HCT116 (cell line): Measurements from ENCODE around the gene SOAT2. TPM values are rescaled to one million over a fixed set of nuclear protein-coding genes. Genes with fewer than 3 reads are reported as not detected.
A peak's percentile ranks its signal among the peaks of the same experiment; 100 is the strongest.

Source experiments
- ATAC-seq: fragments of 200-7000 bp; cut with Tn5 transposase; 2 replicates; pipeline ENCODE4 v1.9.1; 2020; ENCODE audit warnings: mild to moderate bottlenecking, moderate library complexity
- BruUV-seq: library from RNA; stranded (reverse); fragments of 400-500 nt; replicated peaks from 2 replicates; lab custom pipeline; 2021; lab: Mats Ljungman, UMichigan
- CTCF ChIA-PET: fragments of 300-600 bp; sonication (Branson Sonifier 250); formaldehyde crosslinking; loops from one replicate; lab custom pipeline; 2021; ENCODE audit warnings: antibody characterized with exemption; lab: Charles Lee
- POLR2A ChIA-PET: fragments of 300-600, 350-600 bp; sonication (Branson Sonifier 250); formaldehyde crosslinking; loops from one replicate; lab custom pipeline; 2021; ENCODE audit warnings: antibody characterized with exemption; lab: Charles Lee
- RAD21 ChIA-PET, 2 experiments: fragments of 300-600 bp; sonication (Branson Sonifier 250); formaldehyde crosslinking; loops; one replicate each; lab custom pipeline; 2023; ENCODE audit warnings: low total read pairs in 2 of 2; ENCODE audit not compliant: uncharacterized antibody in 2 of 2, unreplicated experiment in 2 of 2, low non-redundant PET in 1 of 2; lab: Charles Lee
- DNase-seq: peaks from one replicate; pipeline ENCODE4 v3.0.0-alpha.2; 2010; ENCODE audit warnings: low read depth, low spot score
- H2AFZ ChIP-seq: fragments of 200-600 bp; shearing (Covaris generic), sonication (generic); 2 replicates; pipeline ENCODE4 v1.6.1; 2017; ENCODE audit warnings: low read depth, mixed run types, mixed read lengths, antibody characterized with exemption, low read length; ENCODE audit not compliant: poor library complexity, severe bottlenecking
- H3K27ac ChIP-seq: 2 replicates; pipeline ENCODE4 v1.5.1; 2012; ENCODE audit warnings: low read depth, low read length
- H3K27me3 ChIP-seq: fragments of 200-600 bp; sonication (generic); 2 replicates; pipeline ENCODE4 v1.6.1; 2016; ENCODE audit warnings: mixed run types, low read length, mixed read lengths; ENCODE audit not compliant: insufficient read depth
- H3K36me3 ChIP-seq, 2 experiments: fragments of 200-500 bp in 1 of 2; fragments of 200-600 bp in 1 of 2; sonication (Bioruptor generic) in 1 of 2; sonication (generic) in 1 of 2; 2 replicates each; pipeline versions ENCODE4 v1.5.1 to v1.6.1; 2014 to 2016; ENCODE audit warnings: low read length in 2 of 2, inconsistent platforms in 1 of 2, mixed read lengths in 1 of 2, mixed run types in 1 of 2; ENCODE audit not compliant: insufficient read depth in 2 of 2, control insufficient read depth in 1 of 2
- H3K4me1 ChIP-seq, 2 experiments: fragments of 200-600 bp in 1 of 2; sonication (generic) in 1 of 2; 2 replicates each; pipeline versions ENCODE4 v1.5.1 to v1.6.1; 2012 to 2017; ENCODE audit warnings: low read length in 2 of 2, inconsistent platforms in 1 of 2, mild to moderate bottlenecking in 1 of 2, mixed read lengths in 1 of 2, mixed run types in 1 of 2, moderate library complexity in 1 of 2; ENCODE audit not compliant: insufficient read depth in 2 of 2, control insufficient read depth in 1 of 2
- H3K4me2 ChIP-seq: fragments of 200-600 bp; sonication (generic); 2 replicates; pipeline ENCODE4 v1.6.1; 2017; ENCODE audit warnings: mixed run types, low read length, mixed read lengths
- H3K4me3 ChIP-seq, 2 experiments: fragments of 200-600 bp in 1 of 2; sonication (generic) in 1 of 2; replicated peaks in 1 of 2; 2 replicates each; pipeline ENCODE4 v1.5.1; 2011 to 2016; ENCODE audit warnings: low read length in 2 of 2, control low read depth in 1 of 2, low read depth in 1 of 2, mild to moderate bottlenecking in 1 of 2, mixed read lengths in 1 of 2, mixed run types in 1 of 2
- H3K79me2 ChIP-seq: fragments of 200-600 bp; sonication (generic); 2 replicates; pipeline ENCODE4 v1.6.1; 2017; ENCODE audit warnings: mild to moderate bottlenecking, mixed run types, low read length, moderate library complexity, mixed read lengths; ENCODE audit not compliant: insufficient read depth
- H3K9ac ChIP-seq: fragments of 200-600 bp; sonication (generic); 2 replicates; pipeline ENCODE4 v1.6.1; 2016; ENCODE audit warnings: low read length, mixed read lengths
- H3K9me2 ChIP-seq: fragments of 200-600 bp; sonication (generic), shearing (Covaris generic); 2 replicates; pipeline ENCODE4 v1.6.1; 2017; ENCODE audit warnings: mixed run types, mild to moderate bottlenecking, moderate library complexity; ENCODE audit not compliant: insufficient read depth
- H3K9me3 ChIP-seq, 2 experiments: fragments of 200-500 bp in 1 of 2; fragments of 200-600 bp in 1 of 2; sonication (Bioruptor generic) in 1 of 2; sonication (generic) in 1 of 2; 2 replicates each; pipeline ENCODE4 v1.6.1; 2014 to 2017; ENCODE audit warnings: low read length in 2 of 2, mixed read lengths in 2 of 2, inconsistent platforms in 1 of 2, low read depth in 1 of 2, mild to moderate bottlenecking in 1 of 2, mixed run types in 1 of 2, moderate library complexity in 1 of 2; ENCODE audit not compliant: control insufficient read depth in 1 of 2, insufficient read depth in 1 of 2
- H4K20me1 ChIP-seq: fragments of 200-600 bp; sonication (generic), shearing (Covaris generic); 2 replicates; pipeline ENCODE4 v1.6.1; 2017; ENCODE audit warnings: mixed run types, mild to moderate bottlenecking, moderate library complexity; ENCODE audit not compliant: insufficient read depth
- CEBPB ChIP-seq: IDR thresholded peaks from 2 replicates; pipeline ENCODE4 v1.6.1; 2012; ENCODE audit warnings: low read depth
- ELF1 ChIP-seq: IDR thresholded peaks from 2 replicates; pipeline ENCODE4 v1.6.1; 2012; ENCODE audit warnings: low read depth, borderline replicate concordance
- EZH2 ChIP-seq: fragments of 200-600 bp; sonication (generic); IDR thresholded peaks from 2 replicates; pipeline ENCODE4 v1.6.1; 2017; ENCODE audit warnings: antibody characterized with exemption, mixed run types
- FOSL1 ChIP-seq: IDR thresholded peaks from 2 replicates; pipeline ENCODE4 v1.6.1; 2012; ENCODE audit warnings: low read depth
- POLR2A ChIP-seq: IDR thresholded peaks from 2 replicates; pipeline ENCODE4 v1.7.0; 2011; ENCODE audit warnings: borderline replicate concordance; ENCODE audit not compliant: insufficient read depth, insufficient read length; ENCODE audit errors: extremely low read depth
- POLR2AphosphoS5 ChIP-seq: IDR thresholded peaks from 2 replicates; pipeline ENCODE4 v1.6.1; 2011; ENCODE audit warnings: mild to moderate bottlenecking, low read depth, low read length, moderate library complexity
- RAD21 ChIP-seq: IDR thresholded peaks from 2 replicates; pipeline ENCODE4 v1.6.1; 2012; ENCODE audit warnings: low read depth, mild to moderate bottlenecking
- SIN3A ChIP-seq: IDR thresholded peaks from 2 replicates; pipeline ENCODE4 v1.6.1; 2012; ENCODE audit warnings: low read depth
- SP1 ChIP-seq: IDR thresholded peaks from 2 replicates; pipeline ENCODE4 v1.6.1; 2012; ENCODE audit warnings: low read depth
- SRF ChIP-seq: IDR thresholded peaks from 2 replicates; pipeline ENCODE4 v1.6.1; 2012; ENCODE audit warnings: low read depth
- TCF7L2 ChIP-seq: IDR thresholded peaks from 2 replicates; pipeline ENCODE4 v1.7.0; 2011; ENCODE audit warnings: borderline replicate concordance, inconsistent platforms; ENCODE audit not compliant: insufficient read depth, insufficient read length; ENCODE audit errors: extremely low read depth
- YY1 ChIP-seq: IDR thresholded peaks from 2 replicates; pipeline ENCODE4 v1.6.1; 2011; ENCODE audit warnings: low read length, low read depth, moderate library complexity, mild to moderate bottlenecking; ENCODE audit not compliant: insufficient replicate concordance; ENCODE audit errors: extremely low read depth
- ZFX ChIP-seq: fragments of 450-650 bp; IDR thresholded peaks from 2 replicates; pipeline ENCODE4 v1.6.1; 2017
- ZNF274 ChIP-seq: fragments of 200-500 bp; sonication (Bioruptor generic); IDR thresholded peaks from 2 replicates; pipeline ENCODE4 v1.6.1; 2014; ENCODE audit warnings: mild to moderate bottlenecking, low read depth, low read length, inconsistent platforms
- intact Hi-C: fragments of 100-400 bp; cut with micrococcal nuclease; formaldehyde crosslinking; loops from 2 replicates; pipeline ENCODE4 v1.10.0; 2022
- total RNA-seq: library from RNA; stranded (reverse); gene quantifications from one replicate; pipeline ENCODE4 v1.2.1, GENCODE V29; 2021; ENCODE audit not compliant: unreplicated experiment
- TF ChIP-seq, protein P1 (sequence below): IDR thresholded peaks from 2 replicates; pipeline ENCODE4 v1.6.1; 2012; ENCODE audit warnings: low read depth
- TF ChIP-seq, protein P2 (sequence below): IDR thresholded peaks from 2 replicates; pipeline ENCODE4 v1.6.1; 2011; ENCODE audit warnings: mild to moderate bottlenecking, low read length, moderate library complexity; ENCODE audit not compliant: insufficient replicate concordance; ENCODE audit errors: extremely low read depth
- TF ChIP-seq, protein P3 (sequence below): IDR thresholded peaks from 2 replicates; pipeline ENCODE4 v1.6.1; 2012
- TF ChIP-seq, protein P4 (sequence below), 3 experiments: fragments of 200-600 bp in 1 of 3; sonication (generic) in 1 of 3; IDR thresholded peaks in 2 of 3; conservative IDR thresholded peaks in 1 of 3; 2 replicates each; pipeline ENCODE4 v1.5.1; 2012 to 2017; ENCODE audit warnings: low read depth in 2 of 3, low read length in 2 of 3, antibody characterized with exemption in 1 of 3, borderline replicate concordance in 1 of 3, control low read depth in 1 of 3, mild to moderate bottlenecking in 1 of 3, mixed read lengths in 1 of 3, mixed run types in 1 of 3, moderate library complexity in 1 of 3; ENCODE audit not compliant: insufficient read depth in 1 of 3

SOAT2 gene
- total RNA-seq, 1 experiment from 2014 or later: 0.17 TPM

DNA sequence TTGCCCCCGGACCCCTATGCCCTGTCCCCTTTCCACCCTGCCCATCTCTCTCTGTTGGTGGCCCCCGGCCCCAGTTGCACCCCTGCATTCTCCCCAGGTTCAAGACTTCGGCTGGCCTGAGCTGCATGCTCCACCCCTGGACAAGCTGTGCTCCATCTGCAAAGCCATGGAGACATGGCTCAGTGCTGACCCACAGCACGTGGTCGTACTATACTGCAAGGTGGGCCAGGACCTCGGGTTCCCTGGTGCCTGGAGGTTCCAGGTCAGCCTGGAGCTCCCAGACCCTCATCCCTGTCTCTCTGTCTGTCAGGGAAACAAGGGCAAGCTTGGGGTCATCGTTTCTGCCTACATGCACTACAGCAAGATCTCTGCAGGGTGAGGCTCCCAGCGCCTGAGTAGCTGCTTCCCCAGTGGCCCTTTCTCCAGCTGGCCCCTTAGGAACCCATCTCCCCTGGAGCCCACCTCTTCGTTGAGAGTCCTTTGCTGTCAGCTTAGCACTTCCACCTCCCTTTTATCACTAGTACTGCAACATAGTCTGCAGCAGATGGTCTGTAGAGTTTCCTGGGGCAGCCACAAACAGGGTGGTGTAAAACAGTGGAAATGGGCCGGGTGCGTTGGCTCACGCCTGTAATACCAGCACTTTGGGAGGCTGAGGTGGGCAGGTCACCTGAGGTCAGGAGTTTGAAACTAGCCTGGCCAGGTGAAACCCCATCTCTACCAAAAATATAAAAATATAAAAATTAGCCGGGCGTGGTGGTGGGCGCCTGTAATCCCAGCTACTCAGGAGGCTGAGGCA, 47.6 kb upstream of the SOAT2 start:
- Histone ChIP-seq H3K36me3 (no peaks in the 10 kb centered on the region), H3K27me3 (no peaks in the 10 kb centered on the region), H3K9me2 (no peaks in the 10 kb centered on the region), H4K20me1 (no peaks in the 10 kb centered on the region), H3K4me3 (no peak overlapping the region), H3K27ac (no peak overlapping the region), H3K79me2 (peaks cover 16% of the 10 kb centered on the region; the same call in 1 of the 2 replicates), H2AFZ (no peak overlapping the region), H3K9ac (no peak overlapping the region), H3K9me3 (no peaks in the 10 kb centered on the region), H3K4me1 (peaks cover 31 to 46% of the 10 kb centered on the region in 2 experiments), H3K4me2 (peak overlapping the region; percentile 97; the same call in 1 of the 2 replicates)
- ChIA-PET RAD21 (interaction anchor here in 1 of 2 experiments (1.9 kb wide), 1 partner anchor 10 kb away, joined by 9 read pairs; no protein-coding TSS in a partner anchor), POLR2A (interaction anchor here (0.9 to 2.4 kb wide), 3 partner anchors 8 to 50 kb away, joined by 3 to 14 read pairs (median 4); partner anchors contain the start of gene EIF4B), CTCF (interaction anchor here (2.4 to 3.5 kb wide), 2 partner anchors 10 to 171 kb away, joined by 5 to 36 read pairs; no protein-coding TSS in a partner anchor)
- ATAC-seq (no peak), DNase-seq (no peak)
- intact Hi-C loops: no loop called here
- BruUV-seq: no TSS peak
- TF ChIP-seq SP1 (no peak), TCF7L2 (no peak), YY1 (no peak), EZH2 (no peak), ZFX (no peak), CEBPB (no peak), POLR2A (no peak), POLR2AphosphoS5 (no peak), SIN3A (no peak), ELF1 (no peak), SRF (no peak), RAD21 (no peak), FOSL1 (no peak), ZNF274 (no peak)
- TF ChIP-seq, protein P1, sequence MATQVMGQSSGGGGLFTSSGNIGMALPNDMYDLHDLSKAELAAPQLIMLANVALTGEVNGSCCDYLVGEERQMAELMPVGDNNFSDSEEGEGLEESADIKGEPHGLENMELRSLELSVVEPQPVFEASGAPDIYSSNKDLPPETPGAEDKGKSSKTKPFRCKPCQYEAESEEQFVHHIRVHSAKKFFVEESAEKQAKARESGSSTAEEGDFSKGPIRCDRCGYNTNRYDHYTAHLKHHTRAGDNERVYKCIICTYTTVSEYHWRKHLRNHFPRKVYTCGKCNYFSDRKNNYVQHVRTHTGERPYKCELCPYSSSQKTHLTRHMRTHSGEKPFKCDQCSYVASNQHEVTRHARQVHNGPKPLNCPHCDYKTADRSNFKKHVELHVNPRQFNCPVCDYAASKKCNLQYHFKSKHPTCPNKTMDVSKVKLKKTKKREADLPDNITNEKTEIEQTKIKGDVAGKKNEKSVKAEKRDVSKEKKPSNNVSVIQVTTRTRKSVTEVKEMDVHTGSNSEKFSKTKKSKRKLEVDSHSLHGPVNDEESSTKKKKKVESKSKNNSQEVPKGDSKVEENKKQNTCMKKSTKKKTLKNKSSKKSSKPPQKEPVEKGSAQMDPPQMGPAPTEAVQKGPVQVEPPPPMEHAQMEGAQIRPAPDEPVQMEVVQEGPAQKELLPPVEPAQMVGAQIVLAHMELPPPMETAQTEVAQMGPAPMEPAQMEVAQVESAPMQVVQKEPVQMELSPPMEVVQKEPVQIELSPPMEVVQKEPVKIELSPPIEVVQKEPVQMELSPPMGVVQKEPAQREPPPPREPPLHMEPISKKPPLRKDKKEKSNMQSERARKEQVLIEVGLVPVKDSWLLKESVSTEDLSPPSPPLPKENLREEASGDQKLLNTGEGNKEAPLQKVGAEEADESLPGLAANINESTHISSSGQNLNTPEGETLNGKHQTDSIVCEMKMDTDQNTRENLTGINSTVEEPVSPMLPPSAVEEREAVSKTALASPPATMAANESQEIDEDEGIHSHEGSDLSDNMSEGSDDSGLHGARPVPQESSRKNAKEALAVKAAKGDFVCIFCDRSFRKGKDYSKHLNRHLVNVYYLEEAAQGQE: no peak
- TF ChIP-seq, protein P2, sequence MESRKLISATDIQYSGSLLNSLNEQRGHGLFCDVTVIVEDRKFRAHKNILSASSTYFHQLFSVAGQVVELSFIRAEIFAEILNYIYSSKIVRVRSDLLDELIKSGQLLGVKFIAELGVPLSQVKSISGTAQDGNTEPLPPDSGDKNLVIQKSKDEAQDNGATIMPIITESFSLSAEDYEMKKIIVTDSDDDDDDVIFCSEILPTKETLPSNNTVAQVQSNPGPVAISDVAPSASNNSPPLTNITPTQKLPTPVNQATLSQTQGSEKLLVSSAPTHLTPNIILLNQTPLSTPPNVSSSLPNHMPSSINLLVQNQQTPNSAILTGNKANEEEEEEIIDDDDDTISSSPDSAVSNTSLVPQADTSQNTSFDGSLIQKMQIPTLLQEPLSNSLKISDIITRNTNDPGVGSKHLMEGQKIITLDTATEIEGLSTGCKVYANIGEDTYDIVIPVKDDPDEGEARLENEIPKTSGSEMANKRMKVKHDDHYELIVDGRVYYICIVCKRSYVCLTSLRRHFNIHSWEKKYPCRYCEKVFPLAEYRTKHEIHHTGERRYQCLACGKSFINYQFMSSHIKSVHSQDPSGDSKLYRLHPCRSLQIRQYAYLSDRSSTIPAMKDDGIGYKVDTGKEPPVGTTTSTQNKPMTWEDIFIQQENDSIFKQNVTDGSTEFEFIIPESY: no peak
- TF ChIP-seq, protein P3, sequence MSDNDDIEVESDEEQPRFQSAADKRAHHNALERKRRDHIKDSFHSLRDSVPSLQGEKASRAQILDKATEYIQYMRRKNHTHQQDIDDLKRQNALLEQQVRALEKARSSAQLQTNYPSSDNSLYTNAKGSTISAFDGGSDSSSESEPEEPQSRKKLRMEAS: no peak
- TF ChIP-seq, protein P4, sequence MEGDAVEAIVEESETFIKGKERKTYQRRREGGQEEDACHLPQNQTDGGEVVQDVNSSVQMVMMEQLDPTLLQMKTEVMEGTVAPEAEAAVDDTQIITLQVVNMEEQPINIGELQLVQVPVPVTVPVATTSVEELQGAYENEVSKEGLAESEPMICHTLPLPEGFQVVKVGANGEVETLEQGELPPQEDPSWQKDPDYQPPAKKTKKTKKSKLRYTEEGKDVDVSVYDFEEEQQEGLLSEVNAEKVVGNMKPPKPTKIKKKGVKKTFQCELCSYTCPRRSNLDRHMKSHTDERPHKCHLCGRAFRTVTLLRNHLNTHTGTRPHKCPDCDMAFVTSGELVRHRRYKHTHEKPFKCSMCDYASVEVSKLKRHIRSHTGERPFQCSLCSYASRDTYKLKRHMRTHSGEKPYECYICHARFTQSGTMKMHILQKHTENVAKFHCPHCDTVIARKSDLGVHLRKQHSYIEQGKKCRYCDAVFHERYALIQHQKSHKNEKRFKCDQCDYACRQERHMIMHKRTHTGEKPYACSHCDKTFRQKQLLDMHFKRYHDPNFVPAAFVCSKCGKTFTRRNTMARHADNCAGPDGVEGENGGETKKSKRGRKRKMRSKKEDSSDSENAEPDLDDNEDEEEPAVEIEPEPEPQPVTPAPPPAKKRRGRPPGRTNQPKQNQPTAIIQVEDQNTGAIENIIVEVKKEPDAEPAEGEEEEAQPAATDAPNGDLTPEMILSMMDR (IDR thresholded peaks at IDR 0.05 in 2 of 3, conservative IDR thresholded peaks at IDR 0.05 in 1 of 3; ENCODE audit: borderline replicate concordance in 1 of 3, insufficient read depth in 1 of 3, low read depth in 2 of 3, low read length in 2 of 3): no peak
